Measurements from ENCODE around the gene SH2B2.

- TF ChIP-seq CTCF (conservative IDR thresholded peaks at IDR 0.05; ENCODE audit: low read depth, low read length) (no peak), EZH2 (IDR thresholded peaks at IDR 0.05; ENCODE audit: low read length, unreplicated experiment) (no peak), EZH2phosphoT487 (IDR thresholded peaks at IDR 0.05; ENCODE audit: borderline replicate concordance, low read length) (no peak)
These were observed 37.2 kb downstream of the SH2B2 start for GRCh38 chr7:102323914-102324195.

Data from PC-3 (cell line).